ENCODE measurements around the gene PM20D1.

- TF ChIP-seq CTCF (IDR thresholded peaks at IDR 0.05), result no peak
- TF ChIP-seq EZH2 (IDR thresholded peaks at IDR 0.05; ENCODE audit: borderline replicate concordance, insufficient read depth, low read depth, low read length, poor library complexity, severe bottlenecking), result no peak
Observed at GRCh38 chr1:205792481-205792881, 57.5 kb downstream of the PM20D1 start.
